Fibroblast of villous mesenchyme (primary cell): ENCODE data around the gene KRT7. TPM values are rescaled to one million over a fixed set of nuclear protein-coding genes. Genes with fewer than 3 reads are reported as not detected.

Experiments
- DNase-seq: peaks from one replicate; pipeline ENCODE4 v3.0.0-alpha.2; 2010; ENCODE audit warnings: low read depth
- H3K4me3 ChIP-seq: 2 replicates; pipeline ENCODE4 v1.5.1; 2011; ENCODE audit warnings: low read depth, mild to moderate bottlenecking, low read length
- total RNA-seq: library from RNA; depleted of rRNA; stranded (reverse); fragments of >200 nt; gene quantifications from 2 replicates; pipeline ENCODE4 v1.2.3, GENCODE V29; 2012
- TF ChIP-seq, protein P1 (sequence below): IDR thresholded peaks from 2 replicates; pipeline ENCODE4 v1.5.1; 2012; ENCODE audit warnings: low read depth, mild to moderate bottlenecking, low read length; ENCODE audit not compliant: insufficient read depth

The KRT7 gene
- total RNA-seq, 1 donor, result 36.7 TPM

DNA sequence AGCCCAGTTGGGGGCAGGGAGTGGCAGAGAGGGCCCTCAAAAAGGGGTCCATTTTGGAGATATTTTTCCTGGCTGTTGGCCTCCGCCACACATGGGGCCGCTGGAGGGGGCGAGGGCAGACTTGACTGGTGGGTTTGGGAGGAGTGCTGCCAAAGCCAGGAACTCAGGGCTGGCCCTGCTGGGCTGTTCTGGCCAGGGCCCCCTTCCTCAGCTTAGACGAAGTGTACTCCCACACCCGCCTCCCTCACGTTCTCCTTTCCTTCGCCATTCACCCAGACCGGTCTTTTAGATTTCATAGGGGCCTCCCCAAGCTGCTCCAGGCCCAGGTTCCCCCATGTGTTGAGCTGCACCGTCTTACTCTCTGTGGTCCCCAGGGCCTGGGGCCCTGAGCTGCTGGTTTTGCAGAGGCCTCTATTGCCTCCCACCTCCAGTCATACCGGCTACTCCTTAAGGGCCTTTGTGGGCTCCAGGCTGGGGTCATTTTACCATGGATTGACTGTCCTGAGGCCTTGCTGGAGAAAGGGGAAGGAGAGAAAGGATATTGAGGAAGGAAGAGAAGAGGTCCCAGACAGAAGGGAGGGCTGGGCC lies 1.3 kb downstream of the KRT7 start:
- DNase-seq, result no peak
- H3K4me3 ChIP-seq, result no peak overlapping the region
- TF ChIP-seq, protein P1, sequence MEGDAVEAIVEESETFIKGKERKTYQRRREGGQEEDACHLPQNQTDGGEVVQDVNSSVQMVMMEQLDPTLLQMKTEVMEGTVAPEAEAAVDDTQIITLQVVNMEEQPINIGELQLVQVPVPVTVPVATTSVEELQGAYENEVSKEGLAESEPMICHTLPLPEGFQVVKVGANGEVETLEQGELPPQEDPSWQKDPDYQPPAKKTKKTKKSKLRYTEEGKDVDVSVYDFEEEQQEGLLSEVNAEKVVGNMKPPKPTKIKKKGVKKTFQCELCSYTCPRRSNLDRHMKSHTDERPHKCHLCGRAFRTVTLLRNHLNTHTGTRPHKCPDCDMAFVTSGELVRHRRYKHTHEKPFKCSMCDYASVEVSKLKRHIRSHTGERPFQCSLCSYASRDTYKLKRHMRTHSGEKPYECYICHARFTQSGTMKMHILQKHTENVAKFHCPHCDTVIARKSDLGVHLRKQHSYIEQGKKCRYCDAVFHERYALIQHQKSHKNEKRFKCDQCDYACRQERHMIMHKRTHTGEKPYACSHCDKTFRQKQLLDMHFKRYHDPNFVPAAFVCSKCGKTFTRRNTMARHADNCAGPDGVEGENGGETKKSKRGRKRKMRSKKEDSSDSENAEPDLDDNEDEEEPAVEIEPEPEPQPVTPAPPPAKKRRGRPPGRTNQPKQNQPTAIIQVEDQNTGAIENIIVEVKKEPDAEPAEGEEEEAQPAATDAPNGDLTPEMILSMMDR, result no peak

DNA sequence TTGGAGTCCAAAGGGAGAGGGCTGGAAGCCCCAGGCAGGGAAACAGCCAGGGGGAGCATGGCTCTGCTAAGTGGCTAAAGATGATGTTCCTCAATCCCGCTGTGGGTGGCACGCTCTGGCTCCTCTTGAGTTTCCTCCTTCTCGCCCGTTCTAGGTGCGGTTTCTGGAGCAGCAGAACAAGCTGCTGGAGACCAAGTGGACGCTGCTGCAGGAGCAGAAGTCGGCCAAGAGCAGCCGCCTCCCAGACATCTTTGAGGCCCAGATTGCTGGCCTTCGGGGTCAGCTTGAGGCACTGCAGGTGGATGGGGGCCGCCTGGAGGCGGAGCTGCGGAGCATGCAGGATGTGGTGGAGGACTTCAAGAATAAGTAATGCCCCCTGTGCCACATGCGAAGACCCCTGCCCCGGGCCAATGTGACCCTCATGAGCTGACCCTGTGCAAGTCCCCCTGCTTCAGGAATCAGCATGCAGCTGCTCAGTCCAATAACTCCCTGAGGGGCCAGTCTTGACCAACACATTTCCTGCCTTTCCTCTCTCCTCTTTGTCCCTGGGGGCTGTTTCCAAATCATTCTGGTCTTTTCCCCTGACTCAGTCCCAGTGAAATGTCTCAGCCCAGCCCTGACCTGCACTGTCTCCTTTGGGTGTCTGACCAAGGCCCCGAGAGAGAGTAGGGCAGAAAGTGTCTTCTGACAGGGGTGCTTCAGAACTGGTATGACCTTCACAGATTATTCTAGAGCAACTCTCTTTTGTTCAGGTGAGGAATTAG lies 2.1 kb downstream of the KRT7 start:
- TF ChIP-seq, protein P1, result no peak
- no peak for DNase-seq
- H3K4me3 ChIP-seq, result no peak overlapping the region

DNA sequence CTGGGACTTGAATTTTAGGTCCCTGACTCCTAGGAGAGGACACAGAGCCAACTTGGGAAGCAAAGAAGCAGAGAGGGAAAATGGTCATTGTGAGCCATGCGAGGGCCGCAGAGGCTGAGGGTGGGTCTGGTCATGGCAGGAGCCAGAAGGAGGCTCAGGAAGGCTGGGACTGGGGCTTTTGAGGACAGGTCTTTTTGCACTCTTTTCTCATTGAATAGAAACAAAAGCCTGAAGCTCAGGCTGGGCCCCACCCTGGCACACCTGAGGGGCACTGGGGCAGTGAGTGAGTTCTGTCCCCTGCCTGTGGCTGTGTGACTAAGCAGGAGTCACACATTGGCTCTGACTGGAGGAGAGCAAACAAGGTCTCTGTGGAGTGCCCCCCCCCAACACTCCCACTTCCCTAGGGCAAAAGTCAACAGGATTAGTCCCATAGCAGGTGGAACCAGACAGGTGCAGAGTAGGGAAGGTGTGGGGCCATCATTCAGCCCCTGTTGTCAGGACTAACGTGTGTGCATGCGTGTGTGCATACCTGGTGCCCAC lies 2.8 kb downstream of the KRT7 start:
- no peak for DNase-seq
- TF ChIP-seq, protein P1, result no peak
- H3K4me3 ChIP-seq, result no peak overlapping the region

DNA sequence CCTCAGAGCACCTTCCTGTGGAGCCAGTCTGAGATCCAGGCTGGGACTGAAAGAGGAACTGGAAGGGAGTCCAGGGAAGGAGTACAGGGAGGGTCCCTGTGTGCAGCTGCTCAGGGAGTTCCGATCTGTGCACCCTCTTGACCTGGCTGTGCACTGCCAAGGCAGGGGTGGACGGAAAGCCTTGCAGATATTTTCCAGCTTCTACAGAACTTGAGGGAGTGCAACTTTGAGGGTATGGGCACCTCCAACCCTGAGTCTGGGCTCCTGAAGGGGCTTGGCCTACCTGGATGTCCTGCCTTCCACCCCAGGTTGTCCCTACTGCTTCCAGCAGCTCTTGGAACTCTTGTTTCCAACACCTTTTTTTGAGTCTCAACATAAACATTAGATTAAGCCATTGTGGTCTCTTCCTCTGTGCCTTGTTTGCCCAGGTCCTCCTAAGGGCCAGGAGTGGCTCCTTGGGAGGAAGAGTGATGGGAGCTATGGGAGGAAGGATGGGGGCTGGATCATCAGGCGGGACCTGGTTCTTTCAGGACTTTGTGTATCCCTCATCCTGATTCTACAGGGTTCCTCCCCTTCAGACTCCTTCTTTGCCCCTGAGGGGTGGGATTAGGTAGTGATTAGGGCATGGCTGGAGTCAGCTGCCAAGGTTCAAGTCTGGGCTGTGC lies 3.5 kb downstream of the KRT7 start:
- no peak for DNase-seq
- TF ChIP-seq, protein P1, result no peak
- no peak overlapping the region for H3K4me3 ChIP-seq

DNA sequence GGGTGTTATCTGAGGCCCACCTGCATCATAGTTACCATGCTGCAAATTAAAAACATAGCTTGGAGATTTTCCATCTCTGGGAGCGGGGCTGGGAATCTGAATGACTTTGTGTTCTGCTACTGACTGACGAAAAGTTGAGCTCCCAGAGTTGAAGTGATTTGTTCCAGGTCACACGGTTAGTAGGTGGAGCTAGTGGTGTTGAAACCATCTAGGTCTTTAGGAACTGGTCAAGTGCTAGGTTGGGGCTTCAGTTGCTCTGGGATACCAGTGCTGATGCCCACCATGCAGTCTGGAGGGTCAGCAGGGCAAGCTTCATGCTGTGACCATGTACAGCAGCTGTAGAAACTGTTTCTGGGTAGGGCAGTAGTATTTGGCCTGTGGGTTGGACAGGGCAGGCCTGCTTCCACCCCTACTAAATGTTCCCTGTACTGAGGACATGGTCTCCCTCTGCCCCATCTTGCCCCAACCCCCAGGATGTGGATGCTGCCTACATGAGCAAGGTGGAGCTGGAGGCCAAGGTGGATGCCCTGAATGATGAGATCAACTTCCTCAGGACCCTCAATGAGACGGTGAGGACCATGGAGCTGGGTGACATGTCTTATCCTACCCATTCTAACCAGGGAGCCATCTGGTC lies 5.3 kb downstream of the KRT7 start:
- H3K4me3 ChIP-seq, result no peak overlapping the region
- DNase-seq, result no peak
- TF ChIP-seq, protein P1, result no peak

DNA sequence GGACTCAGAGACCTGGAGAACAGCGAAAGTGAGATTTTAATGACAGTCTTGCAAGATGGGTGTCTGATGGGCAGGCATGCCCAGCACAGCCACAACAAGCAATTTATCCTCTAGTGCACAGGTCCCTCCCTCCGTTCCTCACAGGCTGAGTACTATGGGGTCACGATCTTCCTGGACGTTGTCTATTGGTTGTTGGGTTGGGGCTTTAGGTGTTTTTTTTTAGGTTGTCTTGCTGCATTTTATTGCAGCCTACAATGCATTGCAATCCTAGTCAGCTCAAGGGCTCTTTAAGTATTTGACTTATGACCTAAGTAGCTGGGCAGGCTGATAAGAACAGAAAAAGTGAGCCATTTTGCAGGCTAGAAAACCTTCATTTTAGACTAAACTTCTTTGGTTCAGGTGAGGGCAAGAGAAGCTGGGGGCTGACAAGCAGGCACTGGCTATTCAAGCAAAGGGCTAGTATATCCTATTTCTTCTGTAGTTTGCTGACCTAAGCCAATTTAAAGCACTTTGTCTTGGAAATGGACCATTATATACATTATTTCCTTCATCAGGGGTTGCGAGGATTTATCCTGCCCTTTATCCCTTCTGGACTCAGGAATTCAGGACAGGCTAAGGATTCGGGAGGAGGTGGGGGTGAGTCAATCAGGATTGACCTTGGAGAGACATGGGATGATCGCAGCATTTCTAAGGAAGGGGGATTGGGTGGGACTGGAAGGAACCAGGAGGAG lies 6.0 kb downstream of the KRT7 start:
- H3K4me3 ChIP-seq, result no peak overlapping the region
- no peak for DNase-seq
- TF ChIP-seq, protein P1, result no peak
